Stimulated activated CD4-positive, alpha-beta T cell treated with anti-CD3 and anti-CD28 coated beads, Interleukin-15, amount 100 ng/mL, for 24 hours (primary cell): Measurements from ENCODE around the gene HELB.

Experiments
- DNase-seq: peaks from one replicate; pipeline ENCODE4 v3.0.0-alpha.2; 2020

HELB gene

DNA sequence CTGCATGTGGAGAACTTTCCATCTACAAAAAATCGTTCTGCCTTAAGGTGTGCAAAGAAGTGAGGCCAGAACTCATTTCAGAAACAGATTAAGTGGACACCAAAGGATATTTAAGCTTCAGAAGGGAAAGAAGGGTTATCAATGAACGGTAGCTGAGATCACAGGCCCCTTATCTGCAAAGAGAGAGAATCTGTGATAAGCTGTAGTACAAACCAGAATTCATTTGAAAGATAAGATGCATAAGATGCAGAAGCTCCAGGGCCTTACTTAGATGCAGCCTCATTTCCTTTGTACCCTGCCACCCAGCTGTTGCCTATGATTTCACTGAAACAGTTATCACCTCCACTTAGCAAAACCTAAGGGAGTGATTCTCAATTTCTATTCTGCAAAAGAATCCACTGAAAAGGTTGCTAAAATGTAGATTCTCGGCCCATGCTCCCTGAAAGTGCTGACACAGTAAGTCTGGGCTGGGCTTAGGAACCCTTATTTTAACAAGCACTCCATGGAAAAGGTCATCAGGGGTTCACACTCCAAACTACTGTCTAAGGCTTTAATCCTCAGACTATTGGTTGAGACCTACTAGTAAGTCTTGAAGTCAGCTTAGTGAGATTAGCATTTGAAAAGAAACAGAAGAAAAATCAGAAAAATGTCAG is 64.8 kb downstream of the HELB start:
- no peak for DNase-seq

DNA sequence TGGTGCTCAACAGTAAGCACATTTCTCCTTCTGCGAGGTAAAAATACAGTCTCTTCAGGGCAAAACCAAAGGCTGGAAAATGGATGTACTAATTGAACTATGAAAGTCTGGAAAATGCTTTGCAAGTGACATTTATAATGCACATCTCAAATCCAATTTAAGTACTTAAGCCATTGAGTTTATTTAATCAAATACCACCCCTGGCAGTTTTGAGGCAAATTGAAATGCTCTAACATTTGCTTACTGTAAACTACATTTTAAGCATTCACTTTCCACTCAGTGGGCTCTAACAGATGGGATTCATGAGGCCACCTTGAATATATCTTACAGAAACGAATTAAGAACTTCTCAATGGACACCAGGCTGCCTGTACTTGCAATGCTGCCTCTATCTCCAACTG is 69.7 kb downstream of the HELB start:
- DNase-seq = no peak

DNA sequence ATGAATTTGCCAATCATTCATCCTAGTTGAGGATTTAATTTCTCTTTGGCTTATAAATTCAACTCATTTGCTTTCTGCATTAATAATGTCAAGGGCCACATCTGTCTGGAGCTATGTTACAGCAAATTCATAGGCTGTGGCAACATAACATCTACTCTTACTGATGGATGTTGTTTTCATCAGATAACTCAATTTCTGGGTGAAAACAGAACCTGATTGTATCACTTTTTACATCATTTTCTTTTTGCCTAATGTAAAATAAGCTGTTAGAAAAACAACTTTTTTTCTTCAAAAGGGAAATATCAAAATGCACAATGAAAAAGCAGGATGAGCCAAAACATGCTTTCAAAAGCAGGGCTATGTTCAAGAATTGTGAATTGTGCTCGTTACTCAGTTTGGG is 73.3 kb downstream of the HELB start:
- no peak for DNase-seq

DNA sequence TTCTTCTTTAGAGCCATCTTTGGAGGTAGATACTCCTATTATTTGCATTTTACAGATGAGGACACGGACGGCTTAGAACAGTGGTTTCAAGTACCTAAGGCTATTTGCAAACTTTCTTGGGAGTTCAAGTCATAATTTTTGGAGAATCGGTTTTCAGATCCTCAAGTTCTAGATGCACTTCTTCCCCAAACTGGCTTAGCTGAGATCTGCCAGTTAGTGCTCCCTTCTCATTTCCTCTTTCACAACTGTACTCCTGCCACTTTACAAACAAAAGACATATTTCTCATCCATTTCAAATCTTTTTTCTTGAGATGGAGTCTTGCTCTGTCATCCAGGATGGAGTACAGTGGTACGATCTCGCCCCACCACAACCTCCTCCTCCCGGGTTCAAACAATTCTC is 77.3 kb downstream of the HELB start:
- DNase-seq = no peak

DNA sequence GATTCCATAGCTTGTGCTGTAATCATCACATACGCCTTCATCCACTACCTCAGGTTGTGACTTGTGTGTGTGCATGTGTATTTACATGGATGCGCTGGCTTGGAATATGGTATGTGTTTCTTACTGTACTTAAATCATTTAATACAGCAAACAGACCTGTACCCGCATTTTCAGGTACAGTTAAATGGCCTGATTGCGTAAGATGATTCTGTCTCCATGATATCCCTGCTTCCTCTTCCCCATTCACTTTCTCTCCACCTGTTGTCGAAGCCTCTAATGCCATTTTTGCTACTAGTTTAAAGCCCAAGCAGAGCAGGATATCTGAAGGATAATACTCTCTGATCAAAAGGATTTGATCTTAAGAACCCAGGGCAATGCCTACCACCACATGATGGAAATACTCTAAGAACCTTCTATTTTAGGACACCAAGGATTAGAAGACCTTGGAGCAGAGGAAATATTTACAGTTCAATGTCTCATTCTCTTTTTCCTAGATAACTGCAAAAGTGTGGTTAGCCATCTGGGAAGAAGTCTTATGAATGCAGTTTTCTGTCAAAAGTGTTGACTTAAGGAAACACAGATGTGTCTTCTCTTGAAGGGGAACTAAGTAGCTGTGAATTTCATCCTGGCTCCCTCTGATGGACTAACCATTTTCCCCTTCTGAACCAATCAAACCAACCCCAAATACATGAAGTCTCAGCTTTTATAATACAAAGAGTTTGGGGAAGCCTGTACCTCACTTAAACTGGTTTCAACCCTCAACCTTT is 78.7 kb downstream of the HELB start:
- no peak for DNase-seq

DNA sequence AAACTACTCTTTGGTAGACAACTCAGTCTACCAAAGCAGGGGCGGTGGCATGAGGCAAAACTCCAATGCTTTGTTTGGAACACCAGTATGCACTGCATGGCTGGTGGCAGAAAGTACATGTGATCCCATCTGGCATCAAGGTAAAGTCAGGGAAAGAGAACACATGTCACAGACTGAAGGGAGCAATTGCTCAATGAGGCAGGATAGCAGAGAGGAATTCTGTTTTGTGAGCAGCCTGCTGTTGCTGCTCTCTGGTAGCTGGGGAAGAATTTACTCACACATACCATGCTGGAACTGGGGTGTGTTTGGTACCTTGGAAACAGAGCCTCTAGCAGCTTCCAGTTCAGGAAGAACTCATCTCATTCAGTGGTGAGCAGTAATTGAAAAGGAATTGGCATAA is 84.8 kb downstream of the HELB start:
- no peak for DNase-seq
